ENCODE measurements around the gene GGA1. TPM values are rescaled to one million over a fixed set of nuclear protein-coding genes. Genes with fewer than 3 reads are reported as not detected.
A peak's percentile ranks its signal among the peaks of the same experiment; 100 is the strongest.

Gene GGA1
- total and polyA plus RNA-seq, 9 of the 15 experiments (the other 6 are each of a cell fraction or from before 2014, with no cell fraction given): 1.5 to 69.5 (median 31.6) TPM

DNA sequence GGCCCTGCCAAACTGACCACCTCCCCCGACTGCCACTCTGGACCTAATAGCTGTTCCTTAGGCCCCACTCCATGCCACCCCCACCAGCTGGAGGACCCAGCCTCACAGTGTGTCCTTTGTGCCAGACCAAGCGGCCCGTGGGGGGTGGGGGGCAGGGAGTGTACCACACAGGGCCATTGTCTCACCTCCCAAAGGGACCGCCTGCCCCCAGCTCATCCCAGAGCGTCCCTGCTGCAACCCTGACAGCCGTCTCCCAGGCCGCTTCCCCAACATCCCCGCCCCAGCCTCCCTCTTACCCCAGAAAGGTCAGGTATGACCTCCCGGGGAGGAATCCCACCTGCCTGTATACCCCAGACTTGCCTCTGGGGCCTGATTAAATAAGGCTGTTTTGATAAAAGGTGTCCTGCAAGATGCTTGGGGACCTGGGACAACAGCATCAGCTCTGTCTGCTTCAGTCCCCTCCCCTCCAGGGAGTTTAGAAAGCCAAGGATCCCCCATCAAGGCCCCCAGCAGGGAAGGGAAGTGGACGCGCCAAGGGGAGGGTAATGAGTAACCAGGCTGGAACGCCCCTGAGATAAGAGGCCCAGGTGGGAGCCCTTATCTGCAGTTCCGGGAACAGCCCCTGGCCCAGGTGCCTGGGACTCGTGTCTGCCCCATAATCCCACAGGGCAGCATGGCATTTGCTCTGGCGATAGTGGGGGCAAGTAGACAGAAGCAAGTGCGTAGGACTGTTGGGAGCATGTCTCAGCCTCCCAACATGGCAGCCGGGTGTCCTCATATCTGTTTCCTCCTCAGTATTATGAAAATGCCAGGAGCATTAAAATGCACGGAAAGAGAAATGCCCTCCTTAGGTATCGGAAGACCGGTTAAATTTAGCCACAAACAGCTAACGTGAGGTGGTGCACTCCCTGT lies 39.4 kb upstream of the GGA1 start (continued):
- TF ChIP-seq, protein P1, sequence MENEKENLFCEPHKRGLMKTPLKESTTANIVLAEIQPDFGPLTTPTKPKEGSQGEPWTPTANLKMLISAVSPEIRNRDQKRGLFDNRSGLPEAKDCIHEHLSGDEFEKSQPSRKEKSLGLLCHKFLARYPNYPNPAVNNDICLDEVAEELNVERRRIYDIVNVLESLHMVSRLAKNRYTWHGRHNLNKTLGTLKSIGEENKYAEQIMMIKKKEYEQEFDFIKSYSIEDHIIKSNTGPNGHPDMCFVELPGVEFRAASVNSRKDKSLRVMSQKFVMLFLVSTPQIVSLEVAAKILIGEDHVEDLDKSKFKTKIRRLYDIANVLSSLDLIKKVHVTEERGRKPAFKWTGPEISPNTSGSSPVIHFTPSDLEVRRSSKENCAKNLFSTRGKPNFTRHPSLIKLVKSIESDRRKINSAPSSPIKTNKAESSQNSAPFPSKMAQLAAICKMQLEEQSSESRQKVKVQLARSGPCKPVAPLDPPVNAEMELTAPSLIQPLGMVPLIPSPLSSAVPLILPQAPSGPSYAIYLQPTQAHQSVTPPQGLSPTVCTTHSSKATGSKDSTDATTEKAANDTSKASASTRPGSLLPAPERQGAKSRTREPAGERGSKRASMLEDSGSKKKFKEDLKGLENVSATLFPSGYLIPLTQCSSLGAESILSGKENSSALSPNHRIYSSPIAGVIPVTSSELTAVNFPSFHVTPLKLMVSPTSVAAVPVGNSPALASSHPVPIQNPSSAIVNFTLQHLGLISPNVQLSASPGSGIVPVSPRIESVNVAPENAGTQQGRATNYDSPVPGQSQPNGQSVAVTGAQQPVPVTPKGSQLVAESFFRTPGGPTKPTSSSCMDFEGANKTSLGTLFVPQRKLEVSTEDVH (IDR thresholded peaks at IDR 0.05; ENCODE audit: low read depth, partially characterized antibody): peak; percentile 7
- TF ChIP-seq SUPT5H (IDR thresholded peaks at IDR 0.05) (peak; percentile 15), MYNN (IDR thresholded peaks at IDR 0.05) (peak; percentile 60), MYNN (CRISPR knock-in tag; IDR thresholded peaks at IDR 0.05) (no peak), SPI1 (IDR thresholded peaks at IDR 0.05; ENCODE audit: borderline replicate concordance, low read depth, low read length) (peak; percentile 36; the same call in 1 of the 2 replicates), TEAD4 (IDR thresholded peaks at IDR 0.05; ENCODE audit: low read length) (0 out of 2 replicates have a peak, but pooled peaks have one; percentile 24), TEAD4 (CRISPR knock-in tag; IDR thresholded peaks at IDR 0.05; ENCODE audit: borderline replicate concordance) (no peak), POLR2AphosphoS2 (IDR thresholded peaks at IDR 0.05; ENCODE audit: low read length) (peak; percentile 94), ARHGAP35 (IDR thresholded peaks at IDR 0.05; ENCODE audit: partially characterized antibody) (no peak), ZFP30 (CRISPR knock-in tag; IDR thresholded peaks at IDR 0.05; ENCODE audit: borderline replicate concordance) (no peak), ELF2 (CRISPR knock-in tag; IDR thresholded peaks at IDR 0.05) (no peak), RBM22 (IDR thresholded peaks at IDR 0.05; ENCODE audit: low read depth, low read length, poor library complexity, severe bottlenecking) (no peak), FOXJ2 (tag; IDR thresholded peaks at IDR 0.05) (no peak), TOE1 (IDR thresholded peaks at IDR 0.05; ENCODE audit: borderline replicate concordance) (no peak), TOE1 (CRISPR knock-in tag; IDR thresholded peaks at IDR 0.05; ENCODE audit: borderline replicate concordance, low read depth) (no peak)
- TF ChIP-seq, protein P2, sequence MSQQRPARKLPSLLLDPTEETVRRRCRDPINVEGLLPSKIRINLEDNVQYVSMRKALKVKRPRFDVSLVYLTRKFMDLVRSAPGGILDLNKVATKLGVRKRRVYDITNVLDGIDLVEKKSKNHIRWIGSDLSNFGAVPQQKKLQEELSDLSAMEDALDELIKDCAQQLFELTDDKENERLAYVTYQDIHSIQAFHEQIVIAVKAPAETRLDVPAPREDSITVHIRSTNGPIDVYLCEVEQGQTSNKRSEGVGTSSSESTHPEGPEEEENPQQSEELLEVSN (IDR thresholded peaks at IDR 0.05; ENCODE audit: borderline replicate concordance in 1 of 2, extremely low read depth in 1 of 2, insufficient read depth in 1 of 2, insufficient read length in 1 of 2, low read depth in 1 of 2, low read length in 1 of 2, poor library complexity in 1 of 2, severe bottlenecking in 1 of 2): no peak
- TF ChIP-seq, protein P3, sequence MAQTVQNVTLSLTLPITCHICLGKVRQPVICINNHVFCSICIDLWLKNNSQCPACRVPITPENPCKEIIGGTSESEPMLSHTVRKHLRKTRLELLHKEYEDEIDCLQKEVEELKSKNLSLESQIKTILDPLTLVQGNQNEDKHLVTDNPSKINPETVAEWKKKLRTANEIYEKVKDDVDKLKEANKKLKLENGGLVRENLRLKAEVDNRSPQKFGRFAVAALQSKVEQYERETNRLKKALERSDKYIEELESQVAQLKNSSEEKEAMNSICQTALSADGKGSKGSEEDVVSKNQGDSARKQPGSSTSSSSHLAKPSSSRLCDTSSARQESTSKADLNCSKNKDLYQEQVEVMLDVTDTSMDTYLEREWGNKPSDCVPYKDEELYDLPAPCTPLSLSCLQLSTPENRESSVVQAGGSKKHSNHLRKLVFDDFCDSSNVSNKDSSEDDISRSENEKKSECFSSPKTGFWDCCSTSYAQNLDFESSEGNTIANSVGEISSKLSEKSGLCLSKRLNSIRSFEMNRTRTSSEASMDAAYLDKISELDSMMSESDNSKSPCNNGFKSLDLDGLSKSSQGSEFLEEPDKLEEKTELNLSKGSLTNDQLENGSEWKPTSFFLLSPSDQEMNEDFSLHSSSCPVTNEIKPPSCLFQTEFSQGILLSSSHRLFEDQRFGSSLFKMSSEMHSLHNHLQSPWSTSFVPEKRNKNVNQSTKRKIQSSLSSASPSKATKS (CRISPR knock-in tag; IDR thresholded peaks at IDR 0.05): no peak

Measured in K562 (cell line).